ENCODE data around the gene RAB10.

DNA sequence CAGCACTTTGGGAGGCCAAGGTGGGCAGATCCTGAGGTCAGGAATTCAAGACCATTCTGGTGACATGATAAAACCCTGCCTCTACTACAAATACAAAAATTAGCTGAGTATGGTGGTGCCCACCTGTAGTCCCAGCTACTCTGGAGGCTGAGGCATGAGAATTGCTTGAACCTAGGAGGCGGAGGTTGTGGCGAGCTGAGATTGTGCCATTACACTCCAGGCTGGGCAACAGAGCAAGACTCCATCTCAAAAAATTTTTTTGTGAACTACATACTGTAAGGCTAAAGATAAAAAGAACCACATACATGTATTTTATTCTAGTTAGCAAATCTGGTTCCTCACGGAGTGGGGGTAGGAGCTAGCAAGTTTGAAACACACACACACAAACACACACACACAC lies 45.1 kb downstream of the RAB10 start:
- TF ChIP-seq, protein P1, sequence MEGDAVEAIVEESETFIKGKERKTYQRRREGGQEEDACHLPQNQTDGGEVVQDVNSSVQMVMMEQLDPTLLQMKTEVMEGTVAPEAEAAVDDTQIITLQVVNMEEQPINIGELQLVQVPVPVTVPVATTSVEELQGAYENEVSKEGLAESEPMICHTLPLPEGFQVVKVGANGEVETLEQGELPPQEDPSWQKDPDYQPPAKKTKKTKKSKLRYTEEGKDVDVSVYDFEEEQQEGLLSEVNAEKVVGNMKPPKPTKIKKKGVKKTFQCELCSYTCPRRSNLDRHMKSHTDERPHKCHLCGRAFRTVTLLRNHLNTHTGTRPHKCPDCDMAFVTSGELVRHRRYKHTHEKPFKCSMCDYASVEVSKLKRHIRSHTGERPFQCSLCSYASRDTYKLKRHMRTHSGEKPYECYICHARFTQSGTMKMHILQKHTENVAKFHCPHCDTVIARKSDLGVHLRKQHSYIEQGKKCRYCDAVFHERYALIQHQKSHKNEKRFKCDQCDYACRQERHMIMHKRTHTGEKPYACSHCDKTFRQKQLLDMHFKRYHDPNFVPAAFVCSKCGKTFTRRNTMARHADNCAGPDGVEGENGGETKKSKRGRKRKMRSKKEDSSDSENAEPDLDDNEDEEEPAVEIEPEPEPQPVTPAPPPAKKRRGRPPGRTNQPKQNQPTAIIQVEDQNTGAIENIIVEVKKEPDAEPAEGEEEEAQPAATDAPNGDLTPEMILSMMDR (IDR thresholded peaks at IDR 0.05; ENCODE audit: low read depth, low read length) = no peak
- TF ChIP-seq POLR2A (IDR thresholded peaks at IDR 0.05; ENCODE audit: extremely low read depth, insufficient read length) = no peak
- no peak for TF ChIP-seq MYC (IDR thresholded peaks at IDR 0.05; ENCODE audit: low read depth, low read length)

All from NB4 (cell line).